SK-N-SH (cell line): ENCODE results near the gene TUBB3. TPM values are rescaled to one million over a fixed set of nuclear protein-coding genes. Genes with fewer than 3 reads are reported as not detected.

ENCODE experiments used
- CTCF ChIA-PET: fragments of 300-600, 350-600 bp; formaldehyde crosslinking; extraction: SDS; loops from one replicate; lab custom pipeline; 2021; lab: Yijun Ruan, JAX
- POLR2A ChIA-PET: fragments of 350-600 bp; sonication (Branson Sonifier 250); formaldehyde crosslinking; extraction: SDS; loops from one replicate; lab custom pipeline; 2020; ENCODE audit warnings: antibody characterized with exemption, inconsistent platforms; lab: Yijun Ruan, JAX
- DNase-seq: peaks from one replicate; pipeline ENCODE4 v3.0.0; 2012
- H2AFZ ChIP-seq: fragments of 200-600 bp; sonication (generic); 2 replicates; pipeline ENCODE4 v1.8.1; 2016; ENCODE audit warnings: antibody characterized with exemption, mild to moderate bottlenecking, low read depth
- H3F3A ChIP-seq: fragments of 200-600 bp; sonication (generic); replicated peaks from 2 replicates; pipeline ENCODE3; 2016; ENCODE audit warnings: antibody characterized with exemption, mild to moderate bottlenecking; ENCODE audit not compliant: insufficient read depth
- H3K27ac ChIP-seq, 2 experiments: fragments of 200-500 bp in 1 of 2; fragments of 200-600 bp in 1 of 2; sonication (Bioruptor generic) in 1 of 2; sonication (generic), shearing (Covaris generic) in 1 of 2; 2 replicates each; pipeline versions ENCODE4 v1.5.1 to v1.6.1; 2014 to 2016; ENCODE audit warnings: low read depth in 2 of 2, inconsistent platforms in 1 of 2, low read length in 1 of 2, mild to moderate bottlenecking in 1 of 2, mixed read lengths in 1 of 2
- H3K27me3 ChIP-seq: fragments of 200-600 bp; sonication (generic), shearing (Covaris generic); 2 replicates; pipeline ENCODE4 v1.6.1; 2016; ENCODE audit warnings: mixed run types; ENCODE audit not compliant: insufficient read depth
- H3K36me3 ChIP-seq, 2 experiments: fragments of 200-500 bp in 1 of 2; fragments of 200-600 bp in 1 of 2; sonication (Bioruptor generic) in 1 of 2; sonication (generic) in 1 of 2; replicated peaks in 1 of 2; 2 replicates each; pipeline versions ENCODE3 to v1.5.1; 2014 to 2016; ENCODE audit warnings: low read length in 1 of 2, mild to moderate bottlenecking in 1 of 2; ENCODE audit not compliant: insufficient read depth in 2 of 2, control insufficient read depth in 1 of 2
- H3K4me1 ChIP-seq, 2 experiments: fragments of 200-500 bp in 1 of 2; fragments of 200-600 bp in 1 of 2; sonication (Bioruptor generic) in 1 of 2; sonication (generic), shearing (Covaris generic) in 1 of 2; 2 replicates each; pipeline versions ENCODE4 v1.5.1 to v1.6.1; 2014 to 2016; ENCODE audit warnings: low read depth in 1 of 2, low read length in 1 of 2, mixed run types in 1 of 2; ENCODE audit not compliant: insufficient read depth in 2 of 2, control insufficient read depth in 1 of 2
- H3K4me2 ChIP-seq: fragments of 200-600 bp; sonication (generic), shearing (Covaris generic); 2 replicates; pipeline ENCODE4 v1.6.1; 2017; ENCODE audit warnings: mixed run types
- H3K4me3 ChIP-seq, 2 experiments: fragments of 200-500 bp in 1 of 2; fragments of 200-600 bp in 1 of 2; sonication (Bioruptor generic) in 1 of 2; sonication (generic), shearing (Covaris generic) in 1 of 2; 2 replicates each; pipeline versions ENCODE4 v1.5.1 to v1.8.1; 2014 to 2016; ENCODE audit warnings: low read depth in 2 of 2, inconsistent platforms in 1 of 2, low read length in 1 of 2, mild to moderate bottlenecking in 1 of 2, mixed read lengths in 1 of 2, moderate library complexity in 1 of 2
- H3K79me2 ChIP-seq: fragments of 200-600 bp; sonication (generic); 2 replicates; pipeline ENCODE4 v1.8.1; 2017; ENCODE audit warnings: mild to moderate bottlenecking; ENCODE audit not compliant: insufficient read depth
- H3K9ac ChIP-seq: fragments of 200-600 bp; sonication (generic); 2 replicates; pipeline ENCODE4 v1.6.1; 2017; ENCODE audit warnings: mixed run types
- H3K9me2 ChIP-seq: fragments of 200-600 bp; sonication (generic); 2 replicates; pipeline ENCODE4 v1.6.1; 2017; ENCODE audit warnings: mixed run types
- H3K9me3 ChIP-seq: fragments of 200-600 bp; sonication (generic); 2 replicates; pipeline ENCODE4 v1.6.1; 2017; ENCODE audit warnings: mixed run types, mild to moderate bottlenecking, moderate library complexity
- H4K20me1 ChIP-seq: fragments of 200-600 bp; sonication (generic); 2 replicates; pipeline ENCODE4 v1.6.1; 2017; ENCODE audit warnings: mild to moderate bottlenecking, mixed run types; ENCODE audit not compliant: insufficient read depth
- CHD2 ChIP-seq: fragments of 150-350 bp; IDR thresholded peaks from 2 replicates; pipeline ENCODE4 v1.6.1; 2018; ENCODE audit warnings: low read length; ENCODE audit not compliant: partially characterized antibody
- EP300 ChIP-seq, 2 experiments: IDR thresholded peaks; 2 replicates each; pipeline versions ENCODE4 v1.4.0 to v1.6.1; 2012; ENCODE audit warnings: borderline replicate concordance in 1 of 2, low read depth in 1 of 2, low read length in 1 of 2
- GABPA ChIP-seq: IDR thresholded peaks from 2 replicates; pipeline ENCODE4 v1.4.0; 2012; ENCODE audit warnings: low read depth, mild to moderate bottlenecking
- GATA2 ChIP-seq: sonication (generic); formaldehyde crosslinking; IDR thresholded peaks from 2 replicates; pipeline ENCODE4 v1.5.0; 2020; ENCODE audit warnings: mild to moderate bottlenecking, missing genetic modification reagents
- MEF2A ChIP-seq: IDR thresholded peaks from 2 replicates; pipeline ENCODE4 v1.4.0; 2012; ENCODE audit warnings: low read depth, borderline replicate concordance
- MXI1 ChIP-seq: IDR thresholded peaks from 2 replicates; pipeline ENCODE4 v1.6.1; 2012; ENCODE audit warnings: mild to moderate bottlenecking, low read depth, low read length, improper control_type of control experiment
- NFIC ChIP-seq: IDR thresholded peaks from 2 replicates; pipeline ENCODE4 v1.4.0; 2012; ENCODE audit warnings: borderline replicate concordance
- NRF1 ChIP-seq: IDR thresholded peaks from 2 replicates; pipeline ENCODE4 v1.6.1; 2012; ENCODE audit warnings: low read depth, mild to moderate bottlenecking, low read length
- RFX5 ChIP-seq: IDR thresholded peaks from 2 replicates; pipeline ENCODE4 v1.6.1; 2012; ENCODE audit warnings: mild to moderate bottlenecking, improper control_type of control experiment, low read length
- RXRA ChIP-seq: IDR thresholded peaks from 2 replicates; pipeline ENCODE4 v1.4.0; 2012; ENCODE audit warnings: low read depth, mild to moderate bottlenecking, borderline replicate concordance
- WGBS: methylation state at CpG from one replicate; pipeline ENCODE4 v1.1.6; 2017; ENCODE audit warnings: low lambda C conversion rate; 5-methylcytosine and 5-hydroxymethylcytosine counted together
- polyA plus RNA-seq, 3 experiments: library from polyadenylated mRNA; depleted of rRNA; stranded (reverse); fragments of >200 nt; gene quantifications; 2 replicates each; pipeline ENCODE4 v1.2.3, GENCODE V29; 2012
- TF ChIP-seq, protein P1 (sequence below): IDR thresholded peaks from 2 replicates; pipeline ENCODE4 v1.4.0; 2012; ENCODE audit warnings: low read depth, borderline replicate concordance
- TF ChIP-seq, protein P2 (sequence below): IDR thresholded peaks from 2 replicates; pipeline ENCODE4 v1.4.0; 2012; ENCODE audit warnings: low read depth, borderline replicate concordance
- TF ChIP-seq, protein P3 (sequence below): IDR thresholded peaks from 2 replicates; pipeline ENCODE4 v1.4.0; 2012; ENCODE audit warnings: low read depth
- TF ChIP-seq, protein P4 (sequence below): IDR thresholded peaks from 2 replicates; pipeline ENCODE4 v1.6.1; 2012; ENCODE audit warnings: mild to moderate bottlenecking, low read depth, low read length, moderate library complexity
- TF ChIP-seq, protein P5 (sequence below): fragments of 150-350 bp; IDR thresholded peaks from 2 replicates; pipeline ENCODE4 v1.6.1; 2016; ENCODE audit warnings: mild to moderate bottlenecking, low read depth, low read length
- TF ChIP-seq, protein P6 (sequence below): fragments of 150-350 bp; IDR thresholded peaks from 2 replicates; pipeline ENCODE4 v1.6.1; 2017; ENCODE audit warnings: antibody characterized with exemption, low read length, low read depth, borderline replicate concordance

TUBB3 gene
- polyA plus RNA-seq, 1 of the 3 experiments (the other 2 are of a cell fraction): 428 TPM

DNA sequence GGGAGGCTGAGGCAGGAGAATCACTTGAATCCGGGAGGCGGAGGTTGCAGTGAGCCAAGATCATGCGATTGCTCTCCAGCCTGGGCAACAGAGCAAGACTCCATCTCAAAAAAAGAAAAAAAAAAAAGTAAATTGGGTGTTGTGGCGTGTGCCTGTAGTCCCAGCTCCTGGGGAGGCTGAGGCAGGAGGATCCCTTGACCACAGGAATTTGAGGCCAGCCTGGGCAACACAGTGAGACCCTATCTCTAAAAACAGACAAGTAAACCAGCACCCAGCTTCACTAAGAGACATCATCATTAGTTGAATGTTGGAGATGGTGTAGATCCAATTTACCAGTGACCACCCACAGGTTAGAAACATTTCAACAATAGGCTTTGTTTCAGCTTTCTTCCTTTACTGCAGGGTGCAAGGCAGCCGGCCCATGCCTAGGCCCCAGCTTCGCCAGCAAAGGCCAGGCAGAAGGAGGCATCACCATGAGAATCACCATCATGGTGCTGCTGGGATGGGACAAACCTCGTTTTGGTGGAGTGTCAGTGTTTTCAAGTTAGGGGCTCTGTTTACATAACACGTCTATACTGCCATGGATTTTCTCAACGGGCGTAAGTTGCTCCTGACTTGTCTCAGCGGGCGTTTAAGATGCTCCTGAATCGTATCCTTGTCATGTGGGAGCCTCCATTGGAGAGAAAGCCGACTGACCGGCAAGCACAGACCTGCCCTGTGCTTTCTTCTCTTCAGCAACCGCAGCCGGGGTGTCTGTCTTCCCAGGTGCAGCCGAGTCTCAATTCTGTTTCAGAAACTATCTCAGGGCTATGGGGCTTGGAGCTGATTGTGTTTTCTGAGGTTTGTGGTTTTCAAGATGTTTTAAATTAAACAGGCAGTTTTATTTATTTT, 42.4 kb upstream of the TUBB3 start:
- no peak for DNase-seq
- TF ChIP-seq, protein P1, sequence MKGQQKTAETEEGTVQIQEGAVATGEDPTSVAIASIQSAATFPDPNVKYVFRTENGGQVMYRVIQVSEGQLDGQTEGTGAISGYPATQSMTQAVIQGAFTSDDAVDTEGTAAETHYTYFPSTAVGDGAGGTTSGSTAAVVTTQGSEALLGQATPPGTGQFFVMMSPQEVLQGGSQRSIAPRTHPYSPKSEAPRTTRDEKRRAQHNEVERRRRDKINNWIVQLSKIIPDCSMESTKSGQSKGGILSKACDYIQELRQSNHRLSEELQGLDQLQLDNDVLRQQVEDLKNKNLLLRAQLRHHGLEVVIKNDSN: no peak
- TF ChIP-seq CHD2 (no peak), GATA2 (CRISPR knock-in tag) (no peak)
- TF ChIP-seq, protein P2, sequence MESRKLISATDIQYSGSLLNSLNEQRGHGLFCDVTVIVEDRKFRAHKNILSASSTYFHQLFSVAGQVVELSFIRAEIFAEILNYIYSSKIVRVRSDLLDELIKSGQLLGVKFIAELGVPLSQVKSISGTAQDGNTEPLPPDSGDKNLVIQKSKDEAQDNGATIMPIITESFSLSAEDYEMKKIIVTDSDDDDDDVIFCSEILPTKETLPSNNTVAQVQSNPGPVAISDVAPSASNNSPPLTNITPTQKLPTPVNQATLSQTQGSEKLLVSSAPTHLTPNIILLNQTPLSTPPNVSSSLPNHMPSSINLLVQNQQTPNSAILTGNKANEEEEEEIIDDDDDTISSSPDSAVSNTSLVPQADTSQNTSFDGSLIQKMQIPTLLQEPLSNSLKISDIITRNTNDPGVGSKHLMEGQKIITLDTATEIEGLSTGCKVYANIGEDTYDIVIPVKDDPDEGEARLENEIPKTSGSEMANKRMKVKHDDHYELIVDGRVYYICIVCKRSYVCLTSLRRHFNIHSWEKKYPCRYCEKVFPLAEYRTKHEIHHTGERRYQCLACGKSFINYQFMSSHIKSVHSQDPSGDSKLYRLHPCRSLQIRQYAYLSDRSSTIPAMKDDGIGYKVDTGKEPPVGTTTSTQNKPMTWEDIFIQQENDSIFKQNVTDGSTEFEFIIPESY: no peak
- TF ChIP-seq, protein P3, sequence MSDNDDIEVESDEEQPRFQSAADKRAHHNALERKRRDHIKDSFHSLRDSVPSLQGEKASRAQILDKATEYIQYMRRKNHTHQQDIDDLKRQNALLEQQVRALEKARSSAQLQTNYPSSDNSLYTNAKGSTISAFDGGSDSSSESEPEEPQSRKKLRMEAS: no peak
- TF ChIP-seq, all 33 proteins: peak for 0
- H3K36me3 ChIP-seq: peaks cover 45 to 76% of the 10 kb centered on the region in 2 experiments
- H3K4me2 ChIP-seq: no peak overlapping the region
- peaks cover 77% of the 10 kb centered on the region for H4K20me1 ChIP-seq
- H3F3A ChIP-seq: peaks cover 14% of the 10 kb centered on the region
- H3K9me2 ChIP-seq: no peaks in the 10 kb centered on the region
- no peaks in the 10 kb centered on the region for H3K27me3 ChIP-seq
- no peak overlapping the region for H3K4me3 ChIP-seq
- peaks cover 85% of the 10 kb centered on the region for H3K79me2 ChIP-seq
- POLR2A ChIA-PET: interaction anchor here (0.8 kb wide), 1 partner anchor 16 kb away, joined by 4 read pairs; no protein-coding TSS in a partner anchor
- H3K9me3 ChIP-seq: no peaks in the 10 kb centered on the region
- 95% methylated on average over 16 of the region's 18 CpGs for WGBS
- H3K9ac ChIP-seq: no peak overlapping the region
- CTCF ChIA-PET: interaction anchor here (0.8 to 1.3 kb wide), 2 partner anchors 20 to 29 kb away, joined by 4 read pairs; no protein-coding TSS in a partner anchor
- no peaks in the 10 kb centered on the region for H3K4me1 ChIP-seq
- no peak overlapping the region for H3K27ac ChIP-seq
- H2AFZ ChIP-seq: no peak overlapping the region

DNA sequence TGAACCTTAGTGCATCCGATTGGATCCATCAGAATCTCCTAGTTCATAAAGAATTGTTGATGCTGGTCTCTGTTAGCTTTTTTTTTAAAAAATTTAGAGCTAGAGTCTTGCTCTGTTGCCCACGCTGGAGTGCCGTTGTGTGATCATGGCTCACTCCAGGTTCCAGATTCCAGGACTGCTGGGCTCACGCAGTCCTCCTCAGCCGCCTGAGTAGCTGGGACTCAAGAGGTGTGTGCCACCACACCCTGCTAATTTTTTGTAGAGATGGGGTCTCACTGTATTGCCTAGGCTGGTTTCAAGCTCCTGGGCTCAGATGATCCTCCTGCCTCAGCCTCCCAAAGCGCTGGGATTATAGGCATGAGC, 41.8 kb upstream of the TUBB3 start:
- H2AFZ ChIP-seq: no peak overlapping the region
- H3K27ac ChIP-seq: no peak overlapping the region
- no peak overlapping the region for H3K4me2 ChIP-seq
- no peak for DNase-seq
- no peak overlapping the region for H3K9ac ChIP-seq
- no peak overlapping the region for H3K4me3 ChIP-seq
- peaks cover 39 to 70% of the 10 kb centered on the region in 2 experiments for H3K36me3 ChIP-seq
- H4K20me1 ChIP-seq: peaks cover 70% of the 10 kb centered on the region
- no peaks in the 10 kb centered on the region for H3K9me2 ChIP-seq
- CTCF ChIA-PET: interaction anchor here (0.9 to 1.3 kb wide), 2 partner anchors 20 to 37 kb away, joined by 3 to 4 read pairs; partner anchors contain the start of gene MC1R
- peaks cover 81% of the 10 kb centered on the region for H3K79me2 ChIP-seq
- H3K27me3 ChIP-seq: no peaks in the 10 kb centered on the region
- WGBS: 95% methylated on average over 6 of the region's 6 CpGs
- H3F3A ChIP-seq: peaks cover 16% of the 10 kb centered on the region
- H3K4me1 ChIP-seq: no peaks in the 10 kb centered on the region
- POLR2A ChIA-PET: interaction anchor here (0.8 kb wide), 1 partner anchor 15 kb away, joined by 4 read pairs; no protein-coding TSS in a partner anchor
- H3K9me3 ChIP-seq: no peaks in the 10 kb centered on the region
- TF ChIP-seq MEF2A (no peak), RXRA (no peak), EP300 (IDR thresholded peaks at IDR 0.05; ENCODE audit: borderline replicate concordance in 1 of 2, low read depth in 1 of 2, low read length in 1 of 2) (no peak), NFIC (no peak), CHD2 (no peak), RFX5 (no peak), NRF1 (no peak), GABPA (no peak), MXI1 (no peak)
- TF ChIP-seq, protein P4, sequence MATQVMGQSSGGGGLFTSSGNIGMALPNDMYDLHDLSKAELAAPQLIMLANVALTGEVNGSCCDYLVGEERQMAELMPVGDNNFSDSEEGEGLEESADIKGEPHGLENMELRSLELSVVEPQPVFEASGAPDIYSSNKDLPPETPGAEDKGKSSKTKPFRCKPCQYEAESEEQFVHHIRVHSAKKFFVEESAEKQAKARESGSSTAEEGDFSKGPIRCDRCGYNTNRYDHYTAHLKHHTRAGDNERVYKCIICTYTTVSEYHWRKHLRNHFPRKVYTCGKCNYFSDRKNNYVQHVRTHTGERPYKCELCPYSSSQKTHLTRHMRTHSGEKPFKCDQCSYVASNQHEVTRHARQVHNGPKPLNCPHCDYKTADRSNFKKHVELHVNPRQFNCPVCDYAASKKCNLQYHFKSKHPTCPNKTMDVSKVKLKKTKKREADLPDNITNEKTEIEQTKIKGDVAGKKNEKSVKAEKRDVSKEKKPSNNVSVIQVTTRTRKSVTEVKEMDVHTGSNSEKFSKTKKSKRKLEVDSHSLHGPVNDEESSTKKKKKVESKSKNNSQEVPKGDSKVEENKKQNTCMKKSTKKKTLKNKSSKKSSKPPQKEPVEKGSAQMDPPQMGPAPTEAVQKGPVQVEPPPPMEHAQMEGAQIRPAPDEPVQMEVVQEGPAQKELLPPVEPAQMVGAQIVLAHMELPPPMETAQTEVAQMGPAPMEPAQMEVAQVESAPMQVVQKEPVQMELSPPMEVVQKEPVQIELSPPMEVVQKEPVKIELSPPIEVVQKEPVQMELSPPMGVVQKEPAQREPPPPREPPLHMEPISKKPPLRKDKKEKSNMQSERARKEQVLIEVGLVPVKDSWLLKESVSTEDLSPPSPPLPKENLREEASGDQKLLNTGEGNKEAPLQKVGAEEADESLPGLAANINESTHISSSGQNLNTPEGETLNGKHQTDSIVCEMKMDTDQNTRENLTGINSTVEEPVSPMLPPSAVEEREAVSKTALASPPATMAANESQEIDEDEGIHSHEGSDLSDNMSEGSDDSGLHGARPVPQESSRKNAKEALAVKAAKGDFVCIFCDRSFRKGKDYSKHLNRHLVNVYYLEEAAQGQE: no peak
- TF ChIP-seq, protein P5, sequence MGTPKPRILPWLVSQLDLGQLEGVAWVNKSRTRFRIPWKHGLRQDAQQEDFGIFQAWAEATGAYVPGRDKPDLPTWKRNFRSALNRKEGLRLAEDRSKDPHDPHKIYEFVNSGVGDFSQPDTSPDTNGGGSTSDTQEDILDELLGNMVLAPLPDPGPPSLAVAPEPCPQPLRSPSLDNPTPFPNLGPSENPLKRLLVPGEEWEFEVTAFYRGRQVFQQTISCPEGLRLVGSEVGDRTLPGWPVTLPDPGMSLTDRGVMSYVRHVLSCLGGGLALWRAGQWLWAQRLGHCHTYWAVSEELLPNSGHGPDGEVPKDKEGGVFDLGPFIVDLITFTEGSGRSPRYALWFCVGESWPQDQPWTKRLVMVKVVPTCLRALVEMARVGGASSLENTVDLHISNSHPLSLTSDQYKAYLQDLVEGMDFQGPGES: no peak
- TF ChIP-seq, protein P6, sequence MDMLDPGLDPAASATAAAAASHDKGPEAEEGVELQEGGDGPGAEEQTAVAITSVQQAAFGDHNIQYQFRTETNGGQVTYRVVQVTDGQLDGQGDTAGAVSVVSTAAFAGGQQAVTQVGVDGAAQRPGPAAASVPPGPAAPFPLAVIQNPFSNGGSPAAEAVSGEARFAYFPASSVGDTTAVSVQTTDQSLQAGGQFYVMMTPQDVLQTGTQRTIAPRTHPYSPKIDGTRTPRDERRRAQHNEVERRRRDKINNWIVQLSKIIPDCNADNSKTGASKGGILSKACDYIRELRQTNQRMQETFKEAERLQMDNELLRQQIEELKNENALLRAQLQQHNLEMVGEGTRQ: no peak
